K562 (cell line): ENCODE results near the gene APP. TPM values are rescaled to one million over a fixed set of nuclear protein-coding genes. Genes with fewer than 3 reads are reported as not detected.

ENCODE experiments used
- MGA ChIP-seq: fragments of 450-650 bp; IDR thresholded peaks from 2 replicates; pipeline ENCODE4 v1.6.1; 2016; ENCODE audit warnings: mild to moderate bottlenecking, moderate library complexity
- polyA plus RNA-seq, 8 experiments: library from polyadenylated mRNA; depleted of rRNA in 4 of 8; stranded (reverse) in 5 of 8; unstranded in 3 of 8; fragments of >200 nt; fragmentation: Nextera tagmentation in 2 of 8; fragmentation: Illumina TruSeq in 1 of 8; extraction: Ambion mirVana in 2 of 8; extraction: Trizol in 1 of 8; gene quantifications; 2 replicates each; pipeline versions ENCODE4 v1.2.1 to v1.2.3, GENCODE V29; 2011 to 2014; ENCODE audit warnings: inconsistent platforms in 1 of 8, missing spikeins in 1 of 8
- total RNA-seq, 7 experiments: library from RNA; depleted of rRNA in 6 of 7; stranded (reverse); fragments of >200 nt in 6 of 7; fragmentation: Illumina TruSeq in 2 of 7; extraction: Trizol in 2 of 7; gene quantifications; 2 replicates each; pipeline versions ENCODE4 v1.2.1 to v1.2.3, GENCODE V29; 2011 to 2021; ENCODE audit warnings: low replicate concordance in 1 of 7

The APP gene
- total and polyA plus RNA-seq, 9 of the 15 experiments (the other 6 are each of a cell fraction or from before 2014, with no cell fraction given): 0.01 to 1.5 (median 0.16) TPM; not detected in 5

GRCh38 chr21:25908495-25908894 is 262.1 kb downstream of the APP start (continued):
- TF ChIP-seq MGA: no peak
- TF ChIP-seq, all 486 proteins: peak for 0
